Measurements from ENCODE around the gene FAM13A.
A peak's percentile ranks its signal among the peaks of the same experiment; 100 is the strongest.

The FAM13A gene

DNA sequence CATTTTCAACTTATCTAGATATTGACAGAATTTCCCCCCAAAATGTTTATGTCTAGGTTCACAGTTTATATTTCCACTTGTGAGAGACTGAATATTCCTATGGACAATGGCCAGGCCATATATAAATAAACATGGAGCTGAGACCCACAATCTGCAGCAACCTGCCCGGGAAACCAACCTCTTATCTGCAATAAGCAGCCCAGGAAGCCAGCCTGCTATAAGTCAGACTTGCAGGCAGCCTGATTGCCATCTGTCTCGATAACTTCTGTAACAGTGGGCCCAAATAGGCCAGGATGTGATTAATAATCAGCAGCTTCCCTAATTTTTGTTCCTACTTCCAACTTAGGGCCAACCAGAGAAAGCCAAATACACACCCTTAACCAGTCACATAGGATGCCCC lies 354.2 kb downstream of the FAM13A start:
- DNase-seq, result no peak

DNA sequence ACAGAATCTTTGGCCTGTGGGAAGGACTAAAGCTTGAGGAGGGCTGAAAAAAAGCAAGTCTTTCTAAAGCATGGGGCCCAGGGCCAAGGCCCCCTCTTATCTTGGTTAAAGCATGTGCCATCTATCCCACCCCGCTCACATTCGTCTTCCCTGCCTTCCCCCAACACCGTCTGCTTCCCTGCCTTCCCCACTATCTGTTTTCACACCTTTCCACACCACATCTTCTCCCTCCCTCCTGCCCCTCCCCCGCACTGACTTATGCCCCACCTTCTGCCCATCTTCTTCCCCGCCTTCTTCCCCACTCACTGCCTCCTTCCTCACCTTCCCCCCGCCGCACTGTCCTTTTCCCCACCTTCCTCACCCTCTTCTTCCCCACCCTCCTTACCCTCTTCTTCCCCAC lies 358.5 kb downstream of the FAM13A start:
- no peak for DNase-seq

DNA sequence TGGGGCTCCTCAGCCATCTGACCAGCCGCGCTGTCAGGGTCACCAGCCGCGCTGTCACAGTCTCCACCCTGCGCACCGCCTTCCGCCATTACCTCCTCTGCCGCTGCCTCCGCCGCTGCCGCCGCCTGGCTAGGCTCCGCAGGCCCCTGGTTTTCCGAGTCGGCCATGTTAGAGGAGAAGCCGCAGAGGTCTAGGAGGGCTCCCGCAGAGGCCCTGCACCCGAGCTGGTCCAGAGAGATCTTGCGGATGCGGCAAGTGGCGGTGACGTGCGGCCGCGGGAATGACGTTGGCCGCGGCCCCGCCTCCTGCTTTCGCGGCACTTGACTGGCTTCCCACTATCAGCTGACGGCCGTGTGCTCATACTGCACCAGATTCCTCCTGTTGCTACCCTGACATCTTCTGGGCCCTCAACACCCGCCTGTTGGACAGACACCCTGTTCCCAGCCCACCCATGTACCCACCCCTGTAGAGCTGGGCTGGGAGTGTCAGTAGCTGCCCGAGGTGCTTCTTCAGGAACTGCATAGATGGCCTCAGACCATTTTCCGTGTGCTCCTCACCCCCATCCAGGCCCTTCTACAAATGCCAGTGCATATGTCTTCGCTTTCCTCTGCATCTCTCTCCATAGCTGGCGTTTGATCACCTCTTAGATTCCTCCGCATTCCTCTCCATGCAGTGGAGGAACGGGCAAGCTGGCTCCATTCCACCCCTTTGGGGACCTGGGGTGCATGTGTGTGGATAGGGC lies 359.2 kb downstream of the FAM13A start, which contains the start of gene NAP1L5:
NAP1L5 (minus strand) TSS at position 242 of the 742 bp plus-strand sequence; CDS start at position 167, 75 bp downstream.
- peak; percentile 80 to 84 for DNase-seq

DNA sequence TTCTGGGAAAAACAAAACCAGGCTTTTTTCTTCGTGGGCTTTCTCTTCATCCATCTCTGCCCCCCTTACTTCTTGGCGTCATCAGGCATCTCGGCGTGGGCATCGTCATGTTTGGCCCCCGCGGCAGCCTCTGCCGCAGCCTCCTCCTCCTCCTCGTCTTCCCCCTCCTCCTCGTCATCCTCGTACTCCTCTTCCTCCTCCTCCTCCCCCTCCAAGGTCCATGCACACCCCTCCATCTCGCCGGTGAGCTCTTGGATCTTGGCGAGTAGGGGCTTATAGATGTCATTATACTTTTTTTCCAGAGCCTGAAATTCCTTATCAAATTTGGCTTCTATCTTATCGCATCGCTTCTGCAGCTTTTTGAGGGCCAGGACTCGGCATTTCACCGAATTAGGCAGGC lies 359.8 kb downstream of the FAM13A start:
- peak; percentile 30 to 41 for DNase-seq

DNA sequence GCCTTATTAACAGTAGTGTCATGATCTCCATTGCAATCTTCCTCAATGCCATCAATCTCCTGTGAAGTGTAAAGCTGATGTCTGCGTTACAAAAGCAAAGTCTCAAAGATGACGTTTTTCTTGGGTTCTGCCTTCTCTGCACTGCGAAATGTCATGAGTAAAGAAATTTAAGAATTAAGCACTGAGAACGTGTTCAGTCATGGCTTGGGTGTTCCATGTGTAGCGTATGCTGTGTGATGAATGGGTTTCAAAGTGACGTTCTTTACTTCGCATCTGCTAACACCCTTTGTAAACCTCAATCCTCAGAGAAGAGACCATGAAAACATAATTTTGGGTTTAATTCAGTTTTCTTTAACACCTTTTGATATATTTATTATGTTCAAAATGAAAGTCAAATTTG lies 360.4 kb downstream of the FAM13A start:
- no peak for DNase-seq

DNA sequence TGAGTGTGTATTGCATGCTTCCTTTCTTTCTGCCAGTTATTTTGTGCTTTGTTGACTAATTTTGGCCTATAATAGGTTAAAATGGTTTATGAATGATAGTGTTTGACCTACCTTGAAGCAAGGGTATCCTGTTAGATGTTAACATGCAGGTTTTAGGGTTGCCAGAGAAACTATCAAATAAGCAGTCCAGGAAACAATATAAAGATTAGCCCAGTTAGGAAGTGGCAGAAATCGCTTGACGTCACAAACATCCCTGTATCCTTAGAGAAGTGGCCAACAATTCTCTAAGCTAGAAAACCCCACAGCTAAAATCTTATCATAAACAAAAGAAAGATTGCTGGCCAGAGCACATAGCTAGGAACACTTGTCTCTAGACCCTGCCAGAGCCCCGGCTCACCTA lies 363.2 kb downstream of the FAM13A start:
- DNase-seq, result no peak

DNA sequence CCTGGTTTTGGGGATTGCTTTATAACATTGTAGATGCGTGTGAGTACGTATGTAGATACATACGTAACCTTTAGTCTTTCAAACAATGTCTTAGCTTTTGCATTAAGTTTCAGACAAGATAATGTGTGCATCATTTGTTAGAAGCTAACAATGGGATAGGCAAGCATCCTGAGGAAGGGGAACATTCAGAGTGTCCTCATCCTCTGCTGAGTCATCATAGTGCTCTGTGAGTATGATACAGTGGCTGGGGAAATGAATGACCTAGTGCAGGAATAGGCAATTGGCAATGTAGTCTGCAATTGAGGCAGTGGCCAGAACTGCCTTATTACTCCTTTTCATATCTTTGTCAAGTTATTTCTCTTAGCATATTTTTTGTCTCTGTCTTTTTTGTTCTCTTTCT lies 366.6 kb downstream of the FAM13A start:
- no peak for DNase-seq

DNA sequence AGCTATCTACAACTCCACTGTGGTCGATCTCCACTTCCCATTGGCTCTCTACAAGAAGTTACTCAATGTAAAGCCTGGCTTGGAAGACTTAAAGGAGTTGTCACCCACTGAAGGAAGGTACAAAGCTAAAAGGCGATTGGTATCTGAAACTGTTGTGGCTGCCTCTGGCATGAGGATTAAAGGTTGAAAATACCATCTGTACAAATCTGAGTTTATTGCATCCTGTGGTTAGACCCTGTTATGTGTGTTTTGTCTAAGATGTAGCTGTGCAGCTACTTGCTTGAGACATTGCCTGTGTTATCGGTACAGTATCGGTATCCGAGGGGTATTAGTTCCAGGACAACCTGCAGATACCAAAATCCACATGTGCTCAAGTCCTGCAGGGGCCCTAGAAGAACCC lies 375.8 kb downstream of the FAM13A start:
- no peak for DNase-seq
